ENCODE measurements around the gene DYNC2LI1.
A peak's percentile ranks its signal among the peaks of the same experiment; 100 is the strongest.

Gene DYNC2LI1

GRCh38 chr2:43824951-43825493 lies 51.2 kb downstream of the DYNC2LI1 start:
- Histone ChIP-seq H3K27ac (ENCODE audit: low read depth, low read length) (no peak overlapping the region), H3K4me3 (ENCODE audit: low read depth in 1 of 2, low read length in 2 of 2) (no peak overlapping the region), H3K4me1 (ENCODE audit: control insufficient read depth in 1 of 2, insufficient read depth in 2 of 2, low read length in 2 of 2) (peaks cover 1 to 4% of the 10 kb centered on the region in 2 donors), H3K36me3 (ENCODE audit: control insufficient read depth in 1 of 2, insufficient read depth in 2 of 2, low read length in 2 of 2) (peaks cover 0 to 13% of the 10 kb centered on the region in 2 donors), H3K9ac (ENCODE audit: low read depth in 1 of 2, low read length in 2 of 2) (no peak overlapping the region), H3K27me3 (ENCODE audit: control insufficient read depth in 1 of 2, insufficient read depth in 2 of 2, low read length in 2 of 2) (no peaks in the 10 kb centered on the region), H3K9me3 (ENCODE audit: control insufficient read depth in 1 of 2, low read length in 2 of 2) (no peaks in the 10 kb centered on the region)

GRCh38 chr2:43825841-43826240 lies 52.0 kb downstream of the DYNC2LI1 start:
- Histone ChIP-seq H3K27me3 (ENCODE audit: control insufficient read depth in 1 of 2, insufficient read depth in 2 of 2, low read length in 2 of 2) (no peaks in the 10 kb centered on the region), H3K9ac (ENCODE audit: low read depth in 1 of 2, low read length in 2 of 2) (no peak overlapping the region), H3K4me3 (ENCODE audit: low read depth in 1 of 2, low read length in 2 of 2) (no peak overlapping the region), H3K36me3 (ENCODE audit: control insufficient read depth in 1 of 2, insufficient read depth in 2 of 2, low read length in 2 of 2) (peaks cover 3 to 13% of the 10 kb centered on the region in 2 donors), H3K4me1 (ENCODE audit: control insufficient read depth in 1 of 2, insufficient read depth in 2 of 2, low read length in 2 of 2) (peaks cover 0 to 5% of the 10 kb centered on the region in 2 donors), H3K9me3 (ENCODE audit: control insufficient read depth in 1 of 2, low read length in 2 of 2) (no peaks in the 10 kb centered on the region), H3K27ac (ENCODE audit: low read depth, low read length) (no peak overlapping the region)

DNA sequence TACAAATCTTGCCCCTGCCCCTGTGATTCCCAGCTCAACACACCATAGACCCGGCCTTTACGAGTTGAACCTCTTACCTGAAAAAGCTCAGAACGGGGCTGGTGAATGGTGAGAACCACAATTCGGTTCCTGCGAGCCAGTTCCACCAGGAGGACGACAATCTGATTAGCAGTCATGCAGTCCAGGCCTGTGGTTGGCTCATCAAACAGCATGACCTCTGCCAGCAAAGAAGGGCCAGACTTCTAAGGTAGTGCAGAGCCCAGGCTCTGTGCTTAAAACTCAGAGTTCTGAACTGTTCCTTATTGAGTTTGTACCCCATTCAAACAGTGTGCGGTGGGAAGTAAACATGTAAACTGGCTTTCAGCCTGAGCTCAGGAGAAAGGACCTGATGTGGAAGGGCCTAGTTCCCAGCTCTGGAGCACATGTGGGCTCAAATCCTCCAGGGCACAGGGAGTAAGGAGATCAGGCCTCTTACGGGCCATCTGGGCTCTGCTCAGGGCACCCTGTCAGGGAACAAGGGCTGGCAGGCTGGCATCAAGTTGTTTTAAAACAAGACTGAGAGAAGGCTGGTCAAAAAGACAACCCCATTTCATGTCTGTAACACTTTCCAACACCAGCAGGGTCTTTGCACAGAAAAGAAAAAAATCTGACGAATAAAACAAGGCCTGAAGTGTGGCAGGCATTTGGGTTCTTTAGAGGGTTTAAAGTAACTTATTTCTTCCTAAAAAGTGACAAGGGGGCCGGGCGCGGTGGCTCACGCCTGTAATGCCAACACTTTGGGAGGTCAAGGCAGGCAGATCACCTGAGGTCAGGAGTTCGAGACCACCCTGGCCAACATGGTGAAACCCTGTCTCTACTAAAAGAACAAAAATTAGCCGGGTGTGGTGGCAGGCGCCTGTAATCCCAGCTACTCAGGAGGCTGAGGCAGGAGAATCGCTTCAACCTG lies 52.7 kb downstream of the DYNC2LI1 start:
- Histone ChIP-seq H3K27ac (ENCODE audit: low read depth, low read length) (no peak overlapping the region), H3K27me3 (ENCODE audit: control insufficient read depth in 1 of 2, insufficient read depth in 2 of 2, low read length in 2 of 2) (peaks cover 0 to 3% of the 10 kb centered on the region in 2 donors), H3K36me3 (ENCODE audit: control insufficient read depth in 1 of 2, insufficient read depth in 2 of 2, low read length in 2 of 2) (peaks cover 3 to 13% of the 10 kb centered on the region in 2 donors), H3K4me1 (ENCODE audit: control insufficient read depth in 1 of 2, insufficient read depth in 2 of 2, low read length in 2 of 2) (peaks cover 2 to 5% of the 10 kb centered on the region in 2 donors), H3K9me3 (ENCODE audit: control insufficient read depth in 1 of 2, low read length in 2 of 2) (no peaks in the 10 kb centered on the region), H3K4me3 (ENCODE audit: low read depth in 1 of 2, low read length in 2 of 2) (no peak overlapping the region), H3K9ac (ENCODE audit: low read depth in 1 of 2, low read length in 2 of 2) (no peak overlapping the region)

GRCh38 chr2:43831543-43832294 lies 57.9 kb downstream of the DYNC2LI1 start:
- Histone ChIP-seq H3K27ac (ENCODE audit: low read depth, low read length) (no peak overlapping the region), H3K27me3 (ENCODE audit: control insufficient read depth in 1 of 2, insufficient read depth in 2 of 2, low read length in 2 of 2) (peaks cover 0 to 3% of the 10 kb centered on the region in 2 donors), H3K9ac (ENCODE audit: low read depth in 1 of 2, low read length in 2 of 2) (peak overlapping the region; percentile 52 to 57), H3K9me3 (ENCODE audit: control insufficient read depth in 1 of 2, low read length in 2 of 2) (no peaks in the 10 kb centered on the region), H3K36me3 (ENCODE audit: control insufficient read depth in 1 of 2, insufficient read depth in 2 of 2, low read length in 2 of 2) (peaks cover 0 to 3% of the 10 kb centered on the region in 2 donors), H3K4me3 (ENCODE audit: low read depth in 1 of 2, low read length in 2 of 2) (peak overlapping the region; percentile 61 to 66), H3K4me1 (ENCODE audit: control insufficient read depth in 1 of 2, insufficient read depth in 2 of 2, low read length in 2 of 2) (peaks cover 9 to 14% of the 10 kb centered on the region in 2 donors)

DNA sequence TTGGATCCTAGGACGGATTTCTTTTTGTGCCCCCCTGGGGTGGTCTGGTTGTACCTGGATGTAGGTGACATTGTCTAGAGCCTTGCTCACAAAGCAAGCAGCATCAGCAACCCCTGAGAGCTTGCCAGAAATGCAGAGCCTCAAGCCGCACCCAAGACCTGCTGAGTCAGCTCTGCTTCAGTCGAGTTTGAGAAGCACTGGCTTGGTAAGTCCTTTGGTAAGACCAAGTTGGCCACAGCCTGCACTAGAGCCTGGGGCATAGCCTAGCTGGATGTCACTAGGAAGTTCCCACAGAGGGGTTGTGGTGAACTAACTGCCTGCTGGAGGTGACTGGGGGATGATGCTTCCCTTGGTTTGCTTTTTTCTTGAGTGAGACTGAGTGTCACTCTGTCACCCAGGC lies 58.6 kb downstream of the DYNC2LI1 start:
- Histone ChIP-seq H3K9me3 (ENCODE audit: control insufficient read depth in 1 of 2, low read length in 2 of 2) (no peaks in the 10 kb centered on the region), H3K9ac (ENCODE audit: low read depth in 1 of 2, low read length in 2 of 2) (peak overlapping the region; percentile 38 to 52), H3K36me3 (ENCODE audit: control insufficient read depth in 1 of 2, insufficient read depth in 2 of 2, low read length in 2 of 2) (peaks cover 0 to 3% of the 10 kb centered on the region in 2 donors), H3K27me3 (ENCODE audit: control insufficient read depth in 1 of 2, insufficient read depth in 2 of 2, low read length in 2 of 2) (peaks cover 0 to 3% of the 10 kb centered on the region in 2 donors), H3K4me3 (ENCODE audit: low read depth in 1 of 2, low read length in 2 of 2) (peak overlapping the region; percentile 54 to 61), H3K27ac (ENCODE audit: low read depth, low read length) (no peak overlapping the region), H3K4me1 (ENCODE audit: control insufficient read depth in 1 of 2, insufficient read depth in 2 of 2, low read length in 2 of 2) (peaks cover 9 to 14% of the 10 kb centered on the region in 2 donors)

DNA sequence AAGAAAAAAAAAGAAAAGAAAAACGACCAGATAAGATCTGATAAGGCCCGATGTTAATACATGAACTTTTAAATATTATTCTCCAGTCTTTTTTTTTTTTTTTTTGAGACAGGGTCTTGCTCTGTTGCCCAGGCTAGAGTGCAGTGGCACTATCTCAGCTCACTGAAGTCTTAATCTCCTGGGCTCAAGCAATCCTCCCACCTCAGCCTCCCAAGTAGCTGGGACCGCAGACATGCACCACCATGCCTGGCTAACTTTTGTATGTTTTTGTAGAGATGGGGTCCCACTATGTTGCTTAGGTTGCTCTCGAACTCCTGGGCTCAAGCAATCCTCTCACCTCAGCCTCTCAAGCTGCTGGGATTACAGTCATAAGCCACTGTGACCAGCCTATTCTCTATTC lies 63.2 kb downstream of the DYNC2LI1 start:
- Histone ChIP-seq H3K9ac (ENCODE audit: low read depth in 1 of 2, low read length in 2 of 2) (no peak overlapping the region), H3K4me3 (ENCODE audit: low read depth in 1 of 2, low read length in 2 of 2) (peak overlapping the region in 1 of 2 donors; percentile 11), H3K4me1 (ENCODE audit: control insufficient read depth in 1 of 2, insufficient read depth in 2 of 2, low read length in 2 of 2) (peaks cover 6 to 9% of the 10 kb centered on the region in 2 donors), H3K27ac (ENCODE audit: low read depth, low read length) (no peak overlapping the region), H3K9me3 (ENCODE audit: control insufficient read depth in 1 of 2, low read length in 2 of 2) (no peaks in the 10 kb centered on the region), H3K27me3 (ENCODE audit: control insufficient read depth in 1 of 2, insufficient read depth in 2 of 2, low read length in 2 of 2) (no peaks in the 10 kb centered on the region), H3K36me3 (ENCODE audit: control insufficient read depth in 1 of 2, insufficient read depth in 2 of 2, low read length in 2 of 2) (no peaks in the 10 kb centered on the region)

DNA sequence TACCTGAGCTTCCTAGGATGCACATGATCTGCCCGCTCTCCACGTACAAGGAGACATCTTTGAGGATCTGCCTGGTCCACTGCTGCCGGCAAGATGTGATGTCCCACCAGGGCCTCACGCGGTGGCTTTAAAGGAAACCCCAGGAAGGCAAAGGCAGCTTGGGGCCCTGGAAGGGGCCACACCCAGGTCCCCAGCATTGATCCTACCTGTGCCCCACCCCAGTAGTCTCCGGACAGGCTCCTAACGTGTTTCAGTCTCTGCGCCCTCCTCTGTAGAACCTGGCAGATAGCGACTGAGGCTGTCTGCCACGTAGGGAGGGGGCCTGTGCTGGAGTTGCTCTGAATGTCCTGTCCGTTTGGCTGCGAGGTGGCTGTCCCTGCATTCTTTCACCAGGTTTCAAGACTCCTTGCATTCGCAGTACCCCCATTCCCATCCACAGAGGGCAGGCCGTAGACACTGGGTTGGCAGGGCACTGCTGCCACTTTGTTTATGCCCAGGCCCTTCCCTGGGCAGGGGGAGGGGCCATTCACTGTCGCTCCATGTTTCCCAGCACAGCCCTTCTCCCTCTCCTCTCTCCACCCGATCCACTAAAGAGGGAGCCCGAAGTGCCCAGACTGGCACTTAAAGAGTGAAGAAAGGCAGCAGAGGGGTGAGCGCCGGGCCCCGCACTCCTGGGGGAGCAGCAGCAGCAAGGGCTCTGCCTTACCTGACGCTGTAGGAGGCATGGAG lies 64.2 kb downstream of the DYNC2LI1 start:
- Histone ChIP-seq H3K4me3 (ENCODE audit: low read depth in 1 of 2, low read length in 2 of 2) (peak overlapping the region; percentile 11 to 54), H3K9me3 (ENCODE audit: control insufficient read depth in 1 of 2, low read length in 2 of 2) (no peaks in the 10 kb centered on the region), H3K9ac (ENCODE audit: low read depth in 1 of 2, low read length in 2 of 2) (peak overlapping the region in 1 of 2 donors; percentile 39), H3K36me3 (ENCODE audit: control insufficient read depth in 1 of 2, insufficient read depth in 2 of 2, low read length in 2 of 2) (no peaks in the 10 kb centered on the region), H3K27me3 (ENCODE audit: control insufficient read depth in 1 of 2, insufficient read depth in 2 of 2, low read length in 2 of 2) (no peaks in the 10 kb centered on the region), H3K27ac (ENCODE audit: low read depth, low read length) (no peak overlapping the region), H3K4me1 (ENCODE audit: control insufficient read depth in 1 of 2, insufficient read depth in 2 of 2, low read length in 2 of 2) (no peaks in the 10 kb centered on the region)

DNA sequence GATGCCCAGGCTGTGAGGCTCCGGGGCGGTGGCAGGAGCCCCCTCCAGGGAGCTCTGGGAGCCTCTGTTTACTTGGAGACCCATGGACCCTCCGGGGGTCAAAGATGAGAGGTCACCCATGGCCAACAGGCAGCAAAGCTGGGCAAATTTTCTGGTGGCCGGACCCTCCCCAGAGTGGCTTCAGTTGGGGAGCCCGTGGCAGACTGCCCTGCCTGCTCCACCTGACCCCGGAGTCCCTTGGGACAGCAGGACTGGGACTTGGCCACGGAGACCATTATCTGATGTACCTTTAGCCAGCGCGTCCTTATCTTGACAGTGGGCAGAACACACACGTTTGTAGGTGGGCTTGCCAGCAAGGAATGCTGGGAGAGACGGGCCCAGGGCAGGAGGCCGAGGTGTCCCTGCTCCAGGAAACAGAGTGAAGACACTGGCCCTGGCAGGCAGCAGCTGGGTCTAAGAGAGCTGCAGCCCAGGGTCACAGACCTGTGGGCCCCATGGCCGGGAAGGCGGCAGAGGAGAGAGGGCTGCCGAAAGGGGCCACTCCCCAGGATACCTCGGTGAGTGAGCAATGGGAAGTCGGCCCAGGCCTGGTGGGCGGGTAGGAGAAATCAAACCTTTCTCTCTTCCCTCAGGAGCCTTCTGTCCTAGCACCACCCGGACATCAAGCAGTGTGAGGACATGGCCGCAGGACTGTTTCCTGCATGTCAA lies 64.9 kb downstream of the DYNC2LI1 start, which contains the start of the genes ABCG5 and ABCG8:
Gene ABCG5 (minus strand): TSS at position 280 of the 708 bp plus-strand sequence. CDS start 160 bp downstream, at position 120.
Gene ABCG8 (plus strand): TSS at position 412 of the 708 bp plus-strand sequence. CDS start 83 bp downstream, at position 495.
- no peaks in the 10 kb centered on the region for H3K4me1 ChIP-seq (ENCODE audit: control insufficient read depth in 1 of 2, insufficient read depth in 2 of 2, low read length in 2 of 2)
- H3K27ac ChIP-seq (ENCODE audit: low read depth, low read length) = no peak within 1 kb of the TSS
- H3K27me3 ChIP-seq (ENCODE audit: control insufficient read depth in 1 of 2, insufficient read depth in 2 of 2, low read length in 2 of 2) = no peaks in the 10 kb centered on the region
- H3K9ac ChIP-seq (ENCODE audit: low read depth in 1 of 2, low read length in 2 of 2) = peak within 1 kb of the TSS in 1 of 2 donors; percentile 39
- H3K36me3 ChIP-seq (ENCODE audit: control insufficient read depth in 1 of 2, insufficient read depth in 2 of 2, low read length in 2 of 2) = no peaks in the 10 kb centered on the region
- peak within 1 kb of the TSS; percentile 40 to 54 for H3K4me3 ChIP-seq (ENCODE audit: low read depth in 1 of 2, low read length in 2 of 2)
- H3K9me3 ChIP-seq (ENCODE audit: control insufficient read depth in 1 of 2, low read length in 2 of 2) = no peaks in the 10 kb centered on the region

Data from duodenal mucosa (tissue), 2 donors.